SK-N-SH (cell line): ENCODE data around the gene FMNL2. TPM values are rescaled to one million over a fixed set of nuclear protein-coding genes. Genes with fewer than 3 reads are reported as not detected.

Experiments
- CTCF ChIA-PET: fragments of 300-600, 350-600 bp; formaldehyde crosslinking; extraction: SDS; loops from one replicate; lab custom pipeline; 2021; lab: Yijun Ruan, JAX
- POLR2A ChIA-PET: fragments of 350-600 bp; sonication (Branson Sonifier 250); formaldehyde crosslinking; extraction: SDS; loops from one replicate; lab custom pipeline; 2020; ENCODE audit warnings: antibody characterized with exemption, inconsistent platforms; lab: Yijun Ruan, JAX
- DNase-seq: peaks from one replicate; pipeline ENCODE4 v3.0.0; 2012
- H2AFZ ChIP-seq: fragments of 200-600 bp; sonication (generic); 2 replicates; pipeline ENCODE4 v1.8.1; 2016; ENCODE audit warnings: antibody characterized with exemption, mild to moderate bottlenecking, low read depth
- H3F3A ChIP-seq: fragments of 200-600 bp; sonication (generic); replicated peaks from 2 replicates; pipeline ENCODE3; 2016; ENCODE audit warnings: antibody characterized with exemption, mild to moderate bottlenecking; ENCODE audit not compliant: insufficient read depth
- H3K27ac ChIP-seq, 2 experiments: fragments of 200-500 bp in 1 of 2; fragments of 200-600 bp in 1 of 2; sonication (Bioruptor generic) in 1 of 2; sonication (generic), shearing (Covaris generic) in 1 of 2; 2 replicates each; pipeline versions ENCODE4 v1.5.1 to v1.6.1; 2014 to 2016; ENCODE audit warnings: low read depth in 2 of 2, inconsistent platforms in 1 of 2, low read length in 1 of 2, mild to moderate bottlenecking in 1 of 2, mixed read lengths in 1 of 2
- H3K27me3 ChIP-seq: fragments of 200-600 bp; sonication (generic), shearing (Covaris generic); 2 replicates; pipeline ENCODE4 v1.6.1; 2016; ENCODE audit warnings: mixed run types; ENCODE audit not compliant: insufficient read depth
- H3K36me3 ChIP-seq, 2 experiments: fragments of 200-500 bp in 1 of 2; fragments of 200-600 bp in 1 of 2; sonication (Bioruptor generic) in 1 of 2; sonication (generic) in 1 of 2; replicated peaks in 1 of 2; 2 replicates each; pipeline versions ENCODE3 to v1.5.1; 2014 to 2016; ENCODE audit warnings: low read length in 1 of 2, mild to moderate bottlenecking in 1 of 2; ENCODE audit not compliant: insufficient read depth in 2 of 2, control insufficient read depth in 1 of 2
- H3K4me1 ChIP-seq, 2 experiments: fragments of 200-500 bp in 1 of 2; fragments of 200-600 bp in 1 of 2; sonication (Bioruptor generic) in 1 of 2; sonication (generic), shearing (Covaris generic) in 1 of 2; 2 replicates each; pipeline versions ENCODE4 v1.5.1 to v1.6.1; 2014 to 2016; ENCODE audit warnings: low read depth in 1 of 2, low read length in 1 of 2, mixed run types in 1 of 2; ENCODE audit not compliant: insufficient read depth in 2 of 2, control insufficient read depth in 1 of 2
- H3K4me2 ChIP-seq: fragments of 200-600 bp; sonication (generic), shearing (Covaris generic); 2 replicates; pipeline ENCODE4 v1.6.1; 2017; ENCODE audit warnings: mixed run types
- H3K4me3 ChIP-seq, 2 experiments: fragments of 200-500 bp in 1 of 2; fragments of 200-600 bp in 1 of 2; sonication (Bioruptor generic) in 1 of 2; sonication (generic), shearing (Covaris generic) in 1 of 2; 2 replicates each; pipeline versions ENCODE4 v1.5.1 to v1.8.1; 2014 to 2016; ENCODE audit warnings: low read depth in 2 of 2, inconsistent platforms in 1 of 2, low read length in 1 of 2, mild to moderate bottlenecking in 1 of 2, mixed read lengths in 1 of 2, moderate library complexity in 1 of 2
- H3K79me2 ChIP-seq: fragments of 200-600 bp; sonication (generic); 2 replicates; pipeline ENCODE4 v1.8.1; 2017; ENCODE audit warnings: mild to moderate bottlenecking; ENCODE audit not compliant: insufficient read depth
- H3K9ac ChIP-seq: fragments of 200-600 bp; sonication (generic); 2 replicates; pipeline ENCODE4 v1.6.1; 2017; ENCODE audit warnings: mixed run types
- H3K9me2 ChIP-seq: fragments of 200-600 bp; sonication (generic); 2 replicates; pipeline ENCODE4 v1.6.1; 2017; ENCODE audit warnings: mixed run types
- H3K9me3 ChIP-seq: fragments of 200-600 bp; sonication (generic); 2 replicates; pipeline ENCODE4 v1.6.1; 2017; ENCODE audit warnings: mixed run types, mild to moderate bottlenecking, moderate library complexity
- H4K20me1 ChIP-seq: fragments of 200-600 bp; sonication (generic); 2 replicates; pipeline ENCODE4 v1.6.1; 2017; ENCODE audit warnings: mild to moderate bottlenecking, mixed run types; ENCODE audit not compliant: insufficient read depth
- CHD2 ChIP-seq: fragments of 150-350 bp; IDR thresholded peaks from 2 replicates; pipeline ENCODE4 v1.6.1; 2018; ENCODE audit warnings: low read length; ENCODE audit not compliant: partially characterized antibody
- ELF1 ChIP-seq: IDR thresholded peaks from 2 replicates; pipeline ENCODE4 v1.4.0; 2012
- EZH2phosphoT487 ChIP-seq: fragments of 200-600 bp; sonication (generic); IDR thresholded peaks from 2 replicates; pipeline ENCODE4 v1.6.1; 2017; ENCODE audit warnings: low read depth, mixed run types, mild to moderate bottlenecking, antibody characterized with exemption, moderate library complexity, borderline replicate concordance
- FOXM1 ChIP-seq: IDR thresholded peaks from 2 replicates; pipeline ENCODE4 v1.4.0; 2012; ENCODE audit warnings: low read depth, mild to moderate bottlenecking
- JUND ChIP-seq: IDR thresholded peaks from 2 replicates; pipeline ENCODE4 v1.4.0; 2012
- NFIC ChIP-seq: IDR thresholded peaks from 2 replicates; pipeline ENCODE4 v1.4.0; 2012; ENCODE audit warnings: borderline replicate concordance
- POLR2AphosphoS5 ChIP-seq: IDR thresholded peaks from 2 replicates; pipeline ENCODE4 v1.6.1; 2012; ENCODE audit warnings: low read depth, low read length
- SIN3A ChIP-seq: IDR thresholded peaks from 2 replicates; pipeline ENCODE4 v1.6.1; 2012; ENCODE audit warnings: low read depth, mild to moderate bottlenecking, low read length, moderate library complexity, borderline replicate concordance
- TCF12 ChIP-seq: IDR thresholded peaks from 2 replicates; pipeline ENCODE4 v1.4.0; 2012
- TEAD4 ChIP-seq: IDR thresholded peaks from 2 replicates; pipeline ENCODE4 v1.4.0; 2012; ENCODE audit warnings: mild to moderate bottlenecking, borderline replicate concordance; ENCODE audit not compliant: insufficient read depth
- WGBS: methylation state at CpG from one replicate; pipeline ENCODE4 v1.1.6; 2017; ENCODE audit warnings: low lambda C conversion rate; 5-methylcytosine and 5-hydroxymethylcytosine counted together
- polyA plus RNA-seq, 3 experiments: library from polyadenylated mRNA; depleted of rRNA; stranded (reverse); fragments of >200 nt; gene quantifications; 2 replicates each; pipeline ENCODE4 v1.2.3, GENCODE V29; 2012
- TF ChIP-seq, protein P1 (sequence below): fragments of 150-350 bp; IDR thresholded peaks from 2 replicates; pipeline ENCODE4 v1.6.1; 2017; ENCODE audit warnings: antibody characterized with exemption, low read length, low read depth, borderline replicate concordance
- TF ChIP-seq, protein P2 (sequence below): fragments of 200-600 bp; sonication (generic); IDR thresholded peaks from 2 replicates; pipeline ENCODE4 v1.6.1; 2017; ENCODE audit warnings: antibody characterized with exemption, mild to moderate bottlenecking, moderate library complexity

FMNL2 gene
- polyA plus RNA-seq, 1 of the 3 experiments (the other 2 are of a cell fraction), result 14.5 TPM

DNA sequence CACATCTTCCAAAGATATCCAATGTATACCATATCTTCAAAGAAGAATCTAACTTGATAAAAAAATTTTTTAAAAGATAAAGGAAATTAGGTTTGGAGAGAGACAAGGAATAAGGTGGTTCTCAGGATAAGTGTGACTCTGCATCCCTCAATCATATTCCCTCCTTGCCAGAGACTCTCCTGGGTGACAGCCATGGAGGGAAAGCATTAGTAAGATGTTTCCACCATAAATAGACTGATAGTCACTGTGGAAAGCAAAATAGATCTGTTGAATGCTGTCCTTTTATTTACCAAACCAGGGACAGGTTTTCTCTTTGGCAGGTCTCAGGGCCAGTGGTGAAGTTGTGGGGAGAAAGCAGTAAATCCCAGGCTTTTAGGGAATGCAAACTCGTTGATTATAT lies 274.7 kb downstream of the FMNL2 start:
- H3K27me3 ChIP-seq, result no peaks in the 10 kb centered on the region
- H3K36me3 ChIP-seq, result peaks cover 4 to 11% of the 10 kb centered on the region in 2 experiments
- WGBS, result 94% methylated on average over 1 of the region's 1 CpG
- peaks cover 2 to 9% of the 10 kb centered on the region in 2 experiments; a peak in 3 of 4 replicates for H3K4me1 ChIP-seq
- ChIA-PET CTCF (interaction anchor here (0.7 kb wide), 1 partner anchor 30 kb away, joined by 3 read pairs; no protein-coding TSS in a partner anchor), POLR2A (no interaction called here)
- TF ChIP-seq NFIC (no peak), FOXM1 (no peak), POLR2AphosphoS5 (no peak), CHD2 (no peak), EZH2phosphoT487 (no peak), SIN3A (no peak), ELF1 (no peak)
- TF ChIP-seq, protein P1, sequence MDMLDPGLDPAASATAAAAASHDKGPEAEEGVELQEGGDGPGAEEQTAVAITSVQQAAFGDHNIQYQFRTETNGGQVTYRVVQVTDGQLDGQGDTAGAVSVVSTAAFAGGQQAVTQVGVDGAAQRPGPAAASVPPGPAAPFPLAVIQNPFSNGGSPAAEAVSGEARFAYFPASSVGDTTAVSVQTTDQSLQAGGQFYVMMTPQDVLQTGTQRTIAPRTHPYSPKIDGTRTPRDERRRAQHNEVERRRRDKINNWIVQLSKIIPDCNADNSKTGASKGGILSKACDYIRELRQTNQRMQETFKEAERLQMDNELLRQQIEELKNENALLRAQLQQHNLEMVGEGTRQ, result no peak
- TF ChIP-seq, protein P2, sequence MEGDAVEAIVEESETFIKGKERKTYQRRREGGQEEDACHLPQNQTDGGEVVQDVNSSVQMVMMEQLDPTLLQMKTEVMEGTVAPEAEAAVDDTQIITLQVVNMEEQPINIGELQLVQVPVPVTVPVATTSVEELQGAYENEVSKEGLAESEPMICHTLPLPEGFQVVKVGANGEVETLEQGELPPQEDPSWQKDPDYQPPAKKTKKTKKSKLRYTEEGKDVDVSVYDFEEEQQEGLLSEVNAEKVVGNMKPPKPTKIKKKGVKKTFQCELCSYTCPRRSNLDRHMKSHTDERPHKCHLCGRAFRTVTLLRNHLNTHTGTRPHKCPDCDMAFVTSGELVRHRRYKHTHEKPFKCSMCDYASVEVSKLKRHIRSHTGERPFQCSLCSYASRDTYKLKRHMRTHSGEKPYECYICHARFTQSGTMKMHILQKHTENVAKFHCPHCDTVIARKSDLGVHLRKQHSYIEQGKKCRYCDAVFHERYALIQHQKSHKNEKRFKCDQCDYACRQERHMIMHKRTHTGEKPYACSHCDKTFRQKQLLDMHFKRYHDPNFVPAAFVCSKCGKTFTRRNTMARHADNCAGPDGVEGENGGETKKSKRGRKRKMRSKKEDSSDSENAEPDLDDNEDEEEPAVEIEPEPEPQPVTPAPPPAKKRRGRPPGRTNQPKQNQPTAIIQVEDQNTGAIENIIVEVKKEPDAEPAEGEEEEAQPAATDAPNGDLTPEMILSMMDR, result no peak
- H3K79me2 ChIP-seq, result no peaks in the 10 kb centered on the region
- no peak overlapping the region for H3K4me3 ChIP-seq
- no peak overlapping the region for H3K4me2 ChIP-seq
- no peaks in the 10 kb centered on the region for H4K20me1 ChIP-seq
- no peak overlapping the region for H3K27ac ChIP-seq
- peaks cover 5% of the 10 kb centered on the region for H3F3A ChIP-seq
- H3K9me2 ChIP-seq, result no peaks in the 10 kb centered on the region
- no peak for DNase-seq
- H3K9ac ChIP-seq, result no peak overlapping the region
- no peak overlapping the region for H2AFZ ChIP-seq
- H3K9me3 ChIP-seq, result no peaks in the 10 kb centered on the region

DNA sequence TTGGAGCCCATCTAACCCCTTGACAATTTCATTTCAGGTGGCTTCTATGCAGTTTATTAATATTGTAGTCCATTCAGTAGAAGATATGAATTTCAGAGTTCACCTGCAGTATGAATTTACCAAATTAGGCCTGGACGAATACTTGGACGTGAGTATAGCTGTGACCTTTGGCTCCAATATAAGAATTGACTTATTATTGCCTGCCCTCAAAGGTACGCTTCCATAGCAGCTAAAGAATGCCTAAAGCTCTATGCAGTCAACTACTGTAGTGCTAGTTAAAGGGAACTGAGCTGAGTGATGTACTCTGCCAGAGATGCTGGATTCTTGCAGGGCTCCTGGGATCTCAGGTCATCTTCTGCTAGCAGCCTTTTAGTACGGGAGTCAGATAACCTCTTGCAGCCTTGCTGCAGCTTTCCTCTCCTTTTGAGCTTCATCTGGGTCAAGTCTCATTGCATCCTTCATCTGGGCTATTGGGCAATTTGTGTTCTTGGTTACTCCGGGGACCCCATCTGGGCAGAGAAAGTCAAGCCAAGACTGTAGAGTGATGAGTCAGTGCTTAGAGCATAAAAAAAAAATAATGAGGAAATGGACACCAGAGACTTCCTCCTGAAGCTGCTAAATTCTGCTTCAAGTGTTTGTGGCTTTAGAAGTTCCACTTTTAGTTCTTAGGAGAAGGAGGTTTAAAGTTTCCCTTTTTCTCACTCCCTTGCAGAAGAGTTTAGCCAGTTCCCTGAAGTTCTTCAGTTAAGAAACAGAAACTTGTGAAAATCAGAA lies 276.7 kb downstream of the FMNL2 start:
- no peak overlapping the region for H3K27ac ChIP-seq
- peaks cover 5% of the 10 kb centered on the region for H3F3A ChIP-seq

More for the DNA sequence above, 276.7 kb downstream of the FMNL2 start:
- peaks cover 2 to 9% of the 10 kb centered on the region in 2 experiments; a peak in 3 of 4 replicates for H3K4me1 ChIP-seq
- H3K9me3 ChIP-seq, result no peaks in the 10 kb centered on the region
- no peak overlapping the region for H2AFZ ChIP-seq
- peaks cover 11 to 17% of the 10 kb centered on the region in 2 experiments for H3K36me3 ChIP-seq
- H3K27me3 ChIP-seq, result no peaks in the 10 kb centered on the region
- peak overlapping the region; percentile 10; the same call in 1 of the 2 replicates for H3K4me2 ChIP-seq
- WGBS, result 82% methylated on average over 5 of the region's 5 CpGs
- no peak for DNase-seq
- TF ChIP-seq TCF12, result peak; percentile 44
- no peak for TF ChIP-seq TEAD4
- TF ChIP-seq JUND, result peak; percentile 34; the same call in 1 of the 2 replicates
- TF ChIP-seq, all 33 proteins: peak for 2
- POLR2A ChIA-PET, result no interaction called here
- no peaks in the 10 kb centered on the region for H4K20me1 ChIP-seq
- H3K9me2 ChIP-seq, result no peaks in the 10 kb centered on the region
- H3K79me2 ChIP-seq, result no peaks in the 10 kb centered on the region
- H3K4me3 ChIP-seq, result no peak overlapping the region
- CTCF ChIA-PET, result no interaction called here
- H3K9ac ChIP-seq, result no peak overlapping the region
